Measurements from ENCODE around the gene ZC3H12C. TPM values are rescaled to one million over a fixed set of nuclear protein-coding genes. Genes with fewer than 3 reads are reported as not detected.

Gene ZC3H12C
- total RNA-seq, 1 donor from 2014 or later, result 9.7 TPM

DNA sequence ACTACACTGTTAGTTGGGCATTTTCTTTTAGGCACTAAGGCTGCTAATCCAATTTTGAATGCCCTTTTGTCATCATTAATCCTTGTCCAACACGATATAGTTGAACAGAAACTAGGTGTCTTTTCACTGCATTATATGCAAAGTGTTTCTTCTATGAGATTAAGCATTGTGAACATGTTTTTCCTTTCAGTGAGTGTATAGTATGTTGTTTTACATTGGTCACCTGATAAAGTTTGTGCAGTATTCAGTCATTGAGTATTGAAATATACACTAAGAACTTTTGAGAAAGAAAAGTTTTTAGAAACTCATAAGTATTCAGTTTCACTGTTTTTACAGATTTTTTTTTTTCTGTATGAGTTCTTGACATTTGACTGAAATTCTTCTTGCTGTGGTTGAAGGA is 59.0 kb downstream of the ZC3H12C start:
- TF ChIP-seq, protein P1, sequence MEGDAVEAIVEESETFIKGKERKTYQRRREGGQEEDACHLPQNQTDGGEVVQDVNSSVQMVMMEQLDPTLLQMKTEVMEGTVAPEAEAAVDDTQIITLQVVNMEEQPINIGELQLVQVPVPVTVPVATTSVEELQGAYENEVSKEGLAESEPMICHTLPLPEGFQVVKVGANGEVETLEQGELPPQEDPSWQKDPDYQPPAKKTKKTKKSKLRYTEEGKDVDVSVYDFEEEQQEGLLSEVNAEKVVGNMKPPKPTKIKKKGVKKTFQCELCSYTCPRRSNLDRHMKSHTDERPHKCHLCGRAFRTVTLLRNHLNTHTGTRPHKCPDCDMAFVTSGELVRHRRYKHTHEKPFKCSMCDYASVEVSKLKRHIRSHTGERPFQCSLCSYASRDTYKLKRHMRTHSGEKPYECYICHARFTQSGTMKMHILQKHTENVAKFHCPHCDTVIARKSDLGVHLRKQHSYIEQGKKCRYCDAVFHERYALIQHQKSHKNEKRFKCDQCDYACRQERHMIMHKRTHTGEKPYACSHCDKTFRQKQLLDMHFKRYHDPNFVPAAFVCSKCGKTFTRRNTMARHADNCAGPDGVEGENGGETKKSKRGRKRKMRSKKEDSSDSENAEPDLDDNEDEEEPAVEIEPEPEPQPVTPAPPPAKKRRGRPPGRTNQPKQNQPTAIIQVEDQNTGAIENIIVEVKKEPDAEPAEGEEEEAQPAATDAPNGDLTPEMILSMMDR (IDR thresholded peaks at IDR 0.05), result no peak

DNA sequence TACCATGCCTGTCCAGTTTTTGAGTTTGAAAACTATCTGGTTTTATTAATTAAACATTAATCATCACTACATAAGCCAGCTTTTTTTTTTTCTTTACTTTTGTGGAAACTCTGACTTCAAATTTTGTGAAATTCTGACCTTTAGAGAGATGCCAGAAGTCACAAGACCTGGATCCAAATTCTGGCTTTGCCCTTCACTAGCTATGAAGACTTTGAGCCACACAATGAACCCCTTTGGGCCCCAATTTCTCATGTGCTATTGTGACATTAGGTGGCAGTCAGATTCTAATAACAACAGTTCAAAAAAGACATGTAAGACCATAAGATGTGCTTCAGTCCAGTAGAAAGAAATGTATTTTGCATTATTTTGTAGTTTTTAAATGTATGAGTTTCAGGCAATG is 60.3 kb downstream of the ZC3H12C start:
- peaks cover 11% of the 10 kb centered on the region for H3K4me1 Mint-ChIP-seq (ENCODE audit: unreplicated experiment)
- TF ChIP-seq, protein P1 (IDR thresholded peaks at IDR 0.05), result no peak

More for the DNA sequence above, 59.0 kb downstream of the ZC3H12C start:
- Mint-ChIP-seq H3K9me3 (ENCODE audit: unreplicated experiment) (no peaks in the 10 kb centered on the region), H3K27me3 (ENCODE audit: unreplicated experiment) (no peaks in the 10 kb centered on the region), H3K36me3 (ENCODE audit: unreplicated experiment) (peaks cover 10% of the 10 kb centered on the region), H3K4me3 (ENCODE audit: unreplicated experiment) (no peak overlapping the region), H3K27ac (ENCODE audit: unreplicated experiment) (peak overlapping the region; percentile 12), H3K4me1 (ENCODE audit: unreplicated experiment) (peaks cover 16% of the 10 kb centered on the region)
- DNase-seq (ENCODE audit: extremely low spot score, unreplicated experiment), result no peak

DNA sequence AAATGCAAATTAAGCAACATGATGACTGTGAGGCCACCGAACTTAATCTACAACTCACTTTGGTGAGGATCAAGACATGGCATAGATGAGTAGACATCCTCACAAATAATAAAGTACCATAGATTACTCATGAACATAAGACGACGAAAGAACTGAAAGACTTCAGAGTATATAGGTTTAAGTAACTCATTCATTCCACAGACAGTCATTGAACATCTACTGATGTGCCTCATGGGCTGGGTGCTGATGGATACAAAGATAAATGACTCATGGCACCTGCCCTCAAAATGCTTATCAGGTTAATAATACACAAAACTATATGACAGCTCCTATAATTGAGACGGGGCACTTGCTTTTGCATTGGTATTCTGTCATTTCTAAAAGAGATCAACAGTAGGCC is 63.3 kb downstream of the ZC3H12C start:
- peaks cover 22% of the 10 kb centered on the region for H3K36me3 Mint-ChIP-seq (ENCODE audit: unreplicated experiment)
- H3K4me3 Mint-ChIP-seq (ENCODE audit: unreplicated experiment), result no peak overlapping the region
- no peaks in the 10 kb centered on the region for H3K9me3 Mint-ChIP-seq (ENCODE audit: unreplicated experiment)
- H3K27me3 Mint-ChIP-seq (ENCODE audit: unreplicated experiment), result no peaks in the 10 kb centered on the region
- no peak for DNase-seq (ENCODE audit: extremely low spot score, unreplicated experiment)
- no peak overlapping the region for H3K27ac Mint-ChIP-seq (ENCODE audit: unreplicated experiment)
- TF ChIP-seq, protein P1 (IDR thresholded peaks at IDR 0.05), result no peak
- H3K4me1 Mint-ChIP-seq (ENCODE audit: unreplicated experiment), result peaks cover 9% of the 10 kb centered on the region

More for the DNA sequence above, 60.3 kb downstream of the ZC3H12C start:
- H3K27me3 Mint-ChIP-seq (ENCODE audit: unreplicated experiment), result no peaks in the 10 kb centered on the region
- no peak for DNase-seq (ENCODE audit: extremely low spot score, unreplicated experiment)
- H3K4me3 Mint-ChIP-seq (ENCODE audit: unreplicated experiment), result no peak overlapping the region
- H3K9me3 Mint-ChIP-seq (ENCODE audit: unreplicated experiment), result no peaks in the 10 kb centered on the region
- H3K27ac Mint-ChIP-seq (ENCODE audit: unreplicated experiment), result no peak overlapping the region
- peaks cover 14% of the 10 kb centered on the region for H3K36me3 Mint-ChIP-seq (ENCODE audit: unreplicated experiment)

DNA sequence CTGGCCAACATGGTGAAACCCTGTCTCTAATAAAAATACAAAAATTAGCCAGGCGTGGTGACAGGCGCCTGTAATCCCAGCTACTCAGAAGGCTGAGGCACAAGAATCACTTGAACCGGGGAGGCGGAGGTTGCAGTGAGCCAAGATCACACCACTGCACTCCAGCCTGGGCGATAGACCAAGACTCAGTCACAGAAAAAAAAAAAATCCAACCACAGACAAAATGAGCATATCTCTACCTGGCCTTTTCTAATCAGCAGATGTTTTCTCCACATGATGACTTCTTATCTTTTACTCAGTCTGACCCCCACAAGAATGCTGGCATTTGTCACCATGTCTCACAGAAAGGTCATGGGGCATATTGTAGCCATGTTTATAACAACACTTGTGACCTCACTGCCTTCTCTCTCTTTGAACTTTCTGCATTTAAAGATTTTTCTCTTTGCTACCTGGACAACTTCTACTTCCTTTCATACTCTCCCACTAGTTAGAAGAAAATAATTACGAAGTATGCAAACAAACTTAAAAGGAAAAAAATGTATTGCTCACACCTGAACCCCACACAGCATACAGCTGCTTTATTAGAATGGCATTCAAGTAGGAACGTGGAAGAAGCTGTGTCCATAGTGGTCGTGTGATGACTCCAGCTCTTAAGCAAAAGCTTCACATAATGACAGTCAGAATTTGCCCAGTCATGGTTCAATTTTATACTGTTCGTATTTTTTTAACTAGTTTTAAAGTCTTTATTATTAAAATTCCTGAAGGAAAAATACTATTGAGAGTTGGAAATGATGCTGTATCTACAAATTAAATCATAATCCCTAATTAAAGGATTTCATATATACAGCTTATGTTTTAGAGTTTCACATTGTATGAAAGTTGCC is 65.4 kb downstream of the ZC3H12C start:
- Mint-ChIP-seq H3K4me1 (ENCODE audit: unreplicated experiment) (no peaks in the 10 kb centered on the region), H3K27ac (ENCODE audit: unreplicated experiment) (no peak overlapping the region), H3K36me3 (ENCODE audit: unreplicated experiment) (peaks cover 29% of the 10 kb centered on the region), H3K9me3 (ENCODE audit: unreplicated experiment) (no peaks in the 10 kb centered on the region), H3K27me3 (ENCODE audit: unreplicated experiment) (no peaks in the 10 kb centered on the region), H3K4me3 (ENCODE audit: unreplicated experiment) (no peak overlapping the region)
- no peak for DNase-seq (ENCODE audit: extremely low spot score, unreplicated experiment)
- TF ChIP-seq, protein P1 (IDR thresholded peaks at IDR 0.05), result no peak

DNA sequence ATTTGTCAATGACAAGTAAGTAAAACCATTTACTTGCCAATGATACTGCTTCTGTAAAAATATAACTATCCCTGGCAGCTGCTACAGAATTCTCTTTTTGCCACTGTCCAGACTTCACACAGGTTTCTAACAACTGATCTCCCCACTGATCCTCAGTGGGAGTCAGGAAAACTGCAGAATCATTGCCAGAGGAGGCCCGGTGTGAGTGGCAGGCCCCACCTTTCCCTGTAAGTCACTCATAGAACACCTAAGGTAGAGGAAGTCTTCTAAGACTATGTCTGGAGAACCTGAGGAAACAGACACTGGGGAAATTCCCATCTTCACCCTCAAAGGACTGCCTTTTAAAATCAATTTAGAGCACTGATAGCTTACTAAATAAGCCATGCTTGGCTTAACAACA is 66.3 kb downstream of the ZC3H12C start:
- no peak overlapping the region for H3K4me3 Mint-ChIP-seq (ENCODE audit: unreplicated experiment)
- no peaks in the 10 kb centered on the region for H3K4me1 Mint-ChIP-seq (ENCODE audit: unreplicated experiment)
- no peak overlapping the region for H3K27ac Mint-ChIP-seq (ENCODE audit: unreplicated experiment)
- H3K9me3 Mint-ChIP-seq (ENCODE audit: unreplicated experiment), result no peaks in the 10 kb centered on the region
- H3K36me3 Mint-ChIP-seq (ENCODE audit: unreplicated experiment), result peaks cover 30% of the 10 kb centered on the region
- no peak for DNase-seq (ENCODE audit: extremely low spot score, unreplicated experiment)
- no peaks in the 10 kb centered on the region for H3K27me3 Mint-ChIP-seq (ENCODE audit: unreplicated experiment)
- TF ChIP-seq, protein P1 (IDR thresholded peaks at IDR 0.05), result no peak

Data from osteocyte (in vitro differentiated cells).